Caco-2 (cell line): Measurements from ENCODE around the gene SLC25A42. TPM values are rescaled to one million over a fixed set of nuclear protein-coding genes. Genes with fewer than 3 reads are reported as not detected.
A peak's percentile ranks its signal among the peaks of the same experiment; 100 is the strongest.

Source experiments
- BruUV-seq: library from RNA; stranded (reverse); fragments of 400-500 nt; replicated peaks from 2 replicates; lab custom pipeline; 2021; lab: Mats Ljungman, UMichigan
- CTCF ChIA-PET: fragments of 300-600 bp; sonication (Branson Sonifier 250); formaldehyde crosslinking; loops from one replicate; lab custom pipeline; 2022; ENCODE audit warnings: antibody characterized with exemption; lab: Charles Lee
- POLR2A ChIA-PET: fragments of 300-600 bp; sonication (Branson Sonifier 250); formaldehyde crosslinking; loops from one replicate; lab custom pipeline; 2022; ENCODE audit warnings: antibody characterized with exemption; lab: Charles Lee
- DNase-seq, 2 experiments: peaks; one replicate each; pipeline versions ENCODE4 v3.0.0 to v3.0.0-alpha.2; 2020 to 2022
- H3K27me3 ChIP-seq: replicated peaks from 2 replicates; pipeline ENCODE4 v1.6.0; 2011; ENCODE audit warnings: low read length; ENCODE audit not compliant: control insufficient read depth, insufficient read depth
- H3K36me3 ChIP-seq: 2 replicates; pipeline ENCODE4 v1.5.1; 2011; ENCODE audit warnings: low read length; ENCODE audit not compliant: control insufficient read depth, insufficient read depth
- H3K4me1 ChIP-seq: fragments of 250-450 bp; sonication (Bioruptor Pico); 2 replicates; pipeline ENCODE4 v1.5.1; 2020; ENCODE audit warnings: mild to moderate bottlenecking
- H3K4me3 ChIP-seq: 2 replicates; pipeline ENCODE4 v1.5.1; 2011; ENCODE audit warnings: low read depth, mild to moderate bottlenecking, control low read depth, low read length
- H3K9me3 ChIP-seq: fragments of 250-450 bp; sonication (Bioruptor Pico); 2 replicates; pipeline ENCODE4 v1.5.1; 2020; ENCODE audit warnings: mild to moderate bottlenecking, moderate library complexity
- H3K27ac Mint-ChIP-seq: one replicate; pipeline ENCODE4 v1.8.0; 2022; ENCODE audit warnings: mixed read lengths; ENCODE audit not compliant: unreplicated experiment
- H3K27me3 Mint-ChIP-seq: one replicate; pipeline ENCODE4 v1.8.0; 2022; ENCODE audit warnings: mixed read lengths; ENCODE audit not compliant: insufficient read depth, unreplicated experiment
- H3K36me3 Mint-ChIP-seq: one replicate; pipeline ENCODE4 v1.8.0; 2022; ENCODE audit warnings: mild to moderate bottlenecking, mixed read lengths; ENCODE audit not compliant: insufficient read depth, unreplicated experiment
- H3K4me1 Mint-ChIP-seq: one replicate; pipeline ENCODE4 v1.8.0; 2022; ENCODE audit warnings: low read depth, mixed read lengths; ENCODE audit not compliant: unreplicated experiment
- H3K4me3 Mint-ChIP-seq: one replicate; pipeline ENCODE4 v1.8.0; 2022; ENCODE audit warnings: mild to moderate bottlenecking, moderate library complexity, mixed read lengths; ENCODE audit not compliant: unreplicated experiment
- H3K9me3 Mint-ChIP-seq: one replicate; pipeline ENCODE4 v1.8.0; 2022; ENCODE audit warnings: mixed read lengths; ENCODE audit not compliant: unreplicated experiment
- intact Hi-C: fragments of 100-400 bp; cut with micrococcal nuclease; formaldehyde crosslinking; loops from one replicate; pipeline ENCODE4 v1.10.0; 2022; ENCODE audit not compliant: unreplicated experiment
- total RNA-seq: library from RNA; stranded (reverse); gene quantifications from 2 replicates; pipeline ENCODE4 v1.2.3, GENCODE V29; 2022
- TF ChIP-seq, protein P1 (sequence below), 2 experiments: fragments of 200-600 bp in 1 of 2; IDR thresholded peaks; 1 replicate in 1 of 2; 2 replicates in 1 of 2; pipeline versions ENCODE4 v1.5.1 to v1.8.0; 2011 to 2022; ENCODE audit warnings: antibody characterized with exemption in 1 of 2, control low read depth in 1 of 2, inconsistent platforms in 1 of 2, low read depth in 1 of 2, low read length in 1 of 2, mild to moderate bottlenecking in 1 of 2, moderate library complexity in 1 of 2; ENCODE audit not compliant: insufficient read depth in 1 of 2, severe bottlenecking in 1 of 2, unreplicated experiment in 1 of 2

The SLC25A42 gene
- total RNA-seq, 1 experiment from 2014 or later: 4.5 TPM

DNA sequence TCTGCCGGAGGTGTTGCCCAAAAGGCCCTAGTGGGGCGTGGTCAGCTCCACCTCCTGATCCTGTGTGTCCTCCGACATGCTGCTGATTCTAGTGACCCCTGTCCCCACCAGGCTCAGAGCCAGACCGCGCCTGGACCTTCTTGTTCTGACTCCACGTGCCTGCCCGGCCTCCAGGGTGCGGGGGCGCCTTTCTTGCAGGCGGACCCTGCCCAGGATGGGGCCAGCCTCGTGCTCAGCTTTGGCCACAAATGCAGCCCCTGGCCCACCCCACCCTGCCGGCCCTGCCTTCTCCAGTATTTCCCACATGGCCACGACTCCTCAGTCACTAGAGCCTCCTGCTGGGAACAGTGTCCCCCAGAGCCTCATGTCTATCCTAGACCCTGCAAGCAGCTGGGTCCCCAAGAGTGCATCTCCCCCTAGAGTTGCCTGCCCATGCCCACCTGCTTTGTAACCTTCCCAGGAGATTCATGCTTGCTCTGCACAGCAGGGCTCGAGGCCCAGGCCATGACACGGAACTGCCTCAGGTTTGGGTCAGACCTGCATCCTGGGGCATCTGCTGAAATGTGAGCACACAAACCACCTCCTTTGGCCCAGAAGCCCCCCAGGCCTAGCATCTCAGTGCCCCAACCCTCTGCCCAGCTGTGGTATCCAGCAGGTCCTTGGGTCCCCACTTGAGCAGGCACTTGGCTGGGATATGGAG, 47.5 kb downstream of the SLC25A42 start:
- ChIA-PET POLR2A (no interaction called here), CTCF (no interaction called here)
- TF ChIP-seq, protein P1, sequence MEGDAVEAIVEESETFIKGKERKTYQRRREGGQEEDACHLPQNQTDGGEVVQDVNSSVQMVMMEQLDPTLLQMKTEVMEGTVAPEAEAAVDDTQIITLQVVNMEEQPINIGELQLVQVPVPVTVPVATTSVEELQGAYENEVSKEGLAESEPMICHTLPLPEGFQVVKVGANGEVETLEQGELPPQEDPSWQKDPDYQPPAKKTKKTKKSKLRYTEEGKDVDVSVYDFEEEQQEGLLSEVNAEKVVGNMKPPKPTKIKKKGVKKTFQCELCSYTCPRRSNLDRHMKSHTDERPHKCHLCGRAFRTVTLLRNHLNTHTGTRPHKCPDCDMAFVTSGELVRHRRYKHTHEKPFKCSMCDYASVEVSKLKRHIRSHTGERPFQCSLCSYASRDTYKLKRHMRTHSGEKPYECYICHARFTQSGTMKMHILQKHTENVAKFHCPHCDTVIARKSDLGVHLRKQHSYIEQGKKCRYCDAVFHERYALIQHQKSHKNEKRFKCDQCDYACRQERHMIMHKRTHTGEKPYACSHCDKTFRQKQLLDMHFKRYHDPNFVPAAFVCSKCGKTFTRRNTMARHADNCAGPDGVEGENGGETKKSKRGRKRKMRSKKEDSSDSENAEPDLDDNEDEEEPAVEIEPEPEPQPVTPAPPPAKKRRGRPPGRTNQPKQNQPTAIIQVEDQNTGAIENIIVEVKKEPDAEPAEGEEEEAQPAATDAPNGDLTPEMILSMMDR (IDR thresholded peaks at IDR 0.05; ENCODE audit: insufficient read depth in 1 of 2, low read depth in 1 of 2, low read length in 1 of 2, severe bottlenecking in 1 of 2, unreplicated experiment in 1 of 2): no peak
- H3K27me3 ChIP-seq: no peaks in the 10 kb centered on the region
- H3K4me3 Mint-ChIP-seq: no peak overlapping the region
- H3K36me3 ChIP-seq: no peaks in the 10 kb centered on the region
- no peaks in the 10 kb centered on the region for H3K4me1 ChIP-seq
- H3K9me3 Mint-ChIP-seq: no peaks in the 10 kb centered on the region
- BruUV-seq: no TSS peak
- intact Hi-C loops: no loop called here
- no peak overlapping the region for H3K27ac Mint-ChIP-seq
- H3K4me1 Mint-ChIP-seq: no peaks in the 10 kb centered on the region
- H3K4me3 ChIP-seq: no peak overlapping the region
- no peak for DNase-seq
- H3K36me3 Mint-ChIP-seq: peaks cover 6% of the 10 kb centered on the region
- no peaks in the 10 kb centered on the region for H3K27me3 Mint-ChIP-seq
- H3K9me3 ChIP-seq: no peaks in the 10 kb centered on the region

DNA sequence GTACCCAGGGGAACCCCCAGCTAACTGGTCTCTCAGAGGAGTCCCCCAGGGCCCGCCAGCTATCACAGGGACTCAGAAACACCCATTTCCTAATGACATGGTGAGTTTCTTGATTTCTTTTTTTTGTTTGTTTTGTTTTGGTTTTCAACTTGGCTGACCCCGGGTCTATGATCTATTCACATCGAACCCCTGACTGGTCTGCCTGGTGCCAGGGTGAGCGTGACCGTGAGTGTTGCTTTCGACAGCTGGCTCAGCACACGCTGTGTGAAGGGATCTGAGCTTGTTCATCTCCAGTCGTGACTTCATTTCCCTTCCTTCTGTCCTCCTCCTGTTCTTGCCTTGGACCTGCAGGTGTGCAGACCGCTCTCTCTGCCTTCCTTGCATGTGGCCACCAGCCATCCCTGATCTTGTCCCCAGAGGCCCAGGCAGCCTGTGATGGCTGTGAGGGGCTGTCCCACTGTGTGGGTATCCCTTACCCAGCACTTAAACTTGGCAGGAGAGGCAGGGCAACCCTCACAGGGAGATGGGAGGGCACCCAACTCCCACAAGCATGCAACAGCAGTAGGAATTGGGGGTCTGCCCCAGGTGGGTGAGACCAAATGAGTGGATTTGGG, 48.3 kb downstream of the SLC25A42 start:
- BruUV-seq: no TSS peak
- Mint-ChIP-seq H3K9me3 (no peaks in the 10 kb centered on the region), H3K27me3 (no peaks in the 10 kb centered on the region), H3K4me3 (no peak overlapping the region), H3K4me1 (no peaks in the 10 kb centered on the region), H3K27ac (no peak overlapping the region), H3K36me3 (peaks cover 6% of the 10 kb centered on the region)
- no peak overlapping the region for H3K4me3 ChIP-seq
- ChIA-PET POLR2A (no interaction called here), CTCF (interaction anchor here (0.6 kb wide), 1 partner anchor 427 kb away, joined by 3 read pairs; no protein-coding TSS in a partner anchor)
- TF ChIP-seq, protein P1 (IDR thresholded peaks at IDR 0.05; ENCODE audit: insufficient read depth in 1 of 2, low read depth in 1 of 2, low read length in 1 of 2, severe bottlenecking in 1 of 2, unreplicated experiment in 1 of 2): no peak
- H3K27me3 ChIP-seq: no peaks in the 10 kb centered on the region
- H3K4me1 ChIP-seq: no peaks in the 10 kb centered on the region
- intact Hi-C loops: loop anchor here (2.0 kb wide), 2 partner anchors 57 to 115 kb away; no protein-coding TSS in a partner anchor
- no peaks in the 10 kb centered on the region for H3K36me3 ChIP-seq
- H3K9me3 ChIP-seq: no peaks in the 10 kb centered on the region
- no peak for DNase-seq

DNA sequence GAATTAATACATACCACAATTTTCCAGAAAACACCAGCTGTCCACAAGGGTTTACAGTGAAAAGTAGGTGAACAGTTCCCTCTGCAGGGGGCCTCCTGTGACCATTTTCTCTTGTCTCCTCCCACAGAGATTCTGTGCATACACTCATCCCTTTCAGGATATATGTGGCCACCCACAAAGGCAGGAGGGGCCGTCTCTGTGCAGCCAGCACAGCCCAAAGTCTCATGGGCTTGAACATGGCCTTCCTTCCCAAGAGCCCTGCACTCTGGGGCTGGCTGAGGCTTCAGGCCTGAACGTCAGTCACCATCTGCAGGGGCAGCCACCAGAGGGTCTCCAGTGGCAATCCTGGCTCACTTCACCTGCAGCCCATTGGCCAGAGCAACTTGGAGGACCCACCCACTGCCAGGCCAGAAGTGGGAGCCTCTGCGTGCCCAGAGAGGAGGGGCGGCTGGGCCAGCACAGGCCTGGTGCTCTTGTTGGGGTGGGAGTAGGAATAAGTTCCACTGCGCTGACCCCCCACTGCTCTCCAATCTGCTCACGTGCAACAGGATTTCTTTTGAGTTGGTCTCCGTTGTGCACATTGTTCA, 49.3 kb downstream of the SLC25A42 start:
- Mint-ChIP-seq H3K9me3 (no peaks in the 10 kb centered on the region), H3K27me3 (no peaks in the 10 kb centered on the region), H3K36me3 (peaks cover 6% of the 10 kb centered on the region), H3K4me1 (no peaks in the 10 kb centered on the region), H3K4me3 (no peak overlapping the region), H3K27ac (no peak overlapping the region)
- Histone ChIP-seq H3K9me3 (no peaks in the 10 kb centered on the region), H3K4me3 (no peak overlapping the region), H3K36me3 (no peaks in the 10 kb centered on the region), H3K27me3 (no peaks in the 10 kb centered on the region), H3K4me1 (no peaks in the 10 kb centered on the region)
- intact Hi-C loops: loop anchor here (2.0 kb wide), 2 partner anchors 58 to 116 kb away; no protein-coding TSS in a partner anchor
- CTCF ChIA-PET: no interaction called here
- POLR2A ChIA-PET: no interaction called here
- DNase-seq: peak in 1 of 2 experiments; percentile 24
- BruUV-seq: no TSS peak
- TF ChIP-seq, protein P1 (IDR thresholded peaks at IDR 0.05; ENCODE audit: insufficient read depth in 1 of 2, low read depth in 1 of 2, low read length in 1 of 2, severe bottlenecking in 1 of 2, unreplicated experiment in 1 of 2): peak in 1 of 2 experiments; percentile 34
